ENCODE data around the gene MYH14.

DNA sequence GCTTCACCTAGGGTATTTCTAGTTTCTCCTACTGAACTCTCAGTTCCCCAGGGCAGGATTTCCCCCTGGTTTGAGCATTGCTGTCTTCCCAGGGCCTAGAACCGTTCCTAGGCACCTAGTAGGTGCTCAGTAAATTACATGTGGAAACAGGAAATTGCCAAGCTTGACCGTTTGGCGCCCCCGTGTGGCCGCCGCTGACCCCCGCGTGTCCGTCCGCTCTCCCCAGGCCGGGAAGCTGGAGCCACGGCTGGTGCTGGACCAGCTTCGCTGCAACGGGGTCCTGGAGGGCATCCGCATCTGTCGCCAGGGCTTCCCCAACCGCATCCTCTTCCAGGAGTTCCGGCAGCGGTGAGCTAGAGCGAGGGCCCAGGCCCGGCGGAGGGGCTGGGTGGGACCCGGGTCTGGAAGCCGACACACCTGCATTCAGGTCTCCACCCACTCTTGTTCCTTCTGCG lies 55.5 kb downstream of the MYH14 start:
- TF ChIP-seq, protein P1, sequence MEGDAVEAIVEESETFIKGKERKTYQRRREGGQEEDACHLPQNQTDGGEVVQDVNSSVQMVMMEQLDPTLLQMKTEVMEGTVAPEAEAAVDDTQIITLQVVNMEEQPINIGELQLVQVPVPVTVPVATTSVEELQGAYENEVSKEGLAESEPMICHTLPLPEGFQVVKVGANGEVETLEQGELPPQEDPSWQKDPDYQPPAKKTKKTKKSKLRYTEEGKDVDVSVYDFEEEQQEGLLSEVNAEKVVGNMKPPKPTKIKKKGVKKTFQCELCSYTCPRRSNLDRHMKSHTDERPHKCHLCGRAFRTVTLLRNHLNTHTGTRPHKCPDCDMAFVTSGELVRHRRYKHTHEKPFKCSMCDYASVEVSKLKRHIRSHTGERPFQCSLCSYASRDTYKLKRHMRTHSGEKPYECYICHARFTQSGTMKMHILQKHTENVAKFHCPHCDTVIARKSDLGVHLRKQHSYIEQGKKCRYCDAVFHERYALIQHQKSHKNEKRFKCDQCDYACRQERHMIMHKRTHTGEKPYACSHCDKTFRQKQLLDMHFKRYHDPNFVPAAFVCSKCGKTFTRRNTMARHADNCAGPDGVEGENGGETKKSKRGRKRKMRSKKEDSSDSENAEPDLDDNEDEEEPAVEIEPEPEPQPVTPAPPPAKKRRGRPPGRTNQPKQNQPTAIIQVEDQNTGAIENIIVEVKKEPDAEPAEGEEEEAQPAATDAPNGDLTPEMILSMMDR (conservative IDR thresholded peaks at IDR 0.05 in 1 of 2, IDR thresholded peaks at IDR 0.05 in 1 of 2; ENCODE audit: low read depth in 1 of 2, low read length in 2 of 2): peak in 1 of 2 donors; percentile 3
- no peak for TF ChIP-seq EZH2 (IDR thresholded peaks at IDR 0.05; ENCODE audit: low read length, missing control alignments)
